HG02884 (cell line): Measurements from ENCODE around the gene CDH23.

Source experiments
- ATAC-seq: cut with Tn5 transposase; IDR thresholded peaks from one replicate; pipeline ENCODE4 v1.9.1; 2021; ENCODE audit warnings: mild to moderate bottlenecking, moderate library complexity; ENCODE audit not compliant: unreplicated experiment

The CDH23 gene

DNA sequence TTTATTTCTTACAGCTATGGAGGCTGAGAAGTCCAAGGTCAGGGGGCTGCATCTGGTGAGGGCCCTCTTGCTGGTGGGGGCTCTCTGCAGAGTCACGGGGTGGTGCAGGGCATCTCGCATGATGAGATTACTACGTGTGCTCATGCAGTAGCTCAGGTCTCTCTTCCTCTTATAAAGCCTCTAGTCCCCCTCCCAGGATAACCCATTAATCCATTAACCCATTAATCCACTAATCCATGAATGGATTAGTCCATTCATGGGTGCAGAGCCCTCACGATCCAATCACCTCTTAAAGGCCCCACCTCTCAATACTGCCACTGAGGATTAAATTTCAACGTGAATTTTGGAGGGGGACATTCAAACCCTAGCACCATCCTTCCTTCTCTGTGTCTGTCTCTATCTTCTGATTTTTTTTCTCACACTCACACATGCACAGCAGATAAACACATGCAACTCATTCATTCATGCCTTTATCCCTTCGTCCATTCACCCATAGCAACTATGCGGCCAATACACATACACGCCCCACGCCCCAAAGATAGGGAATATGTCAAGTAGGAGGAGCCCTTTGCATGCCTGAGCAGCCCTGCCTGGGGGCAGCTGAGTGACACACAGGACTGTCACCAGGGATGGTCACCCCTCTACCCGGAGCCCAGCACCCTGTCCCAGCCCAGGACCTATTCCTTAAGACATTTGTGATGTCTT, 236.3 kb downstream of the CDH23 start:
- ATAC-seq, result no peak

- ATAC-seq, result no peak
Measured at GRCh38 chr10:71633920-71634319, 237.2 kb downstream of the CDH23 start.

DNA sequence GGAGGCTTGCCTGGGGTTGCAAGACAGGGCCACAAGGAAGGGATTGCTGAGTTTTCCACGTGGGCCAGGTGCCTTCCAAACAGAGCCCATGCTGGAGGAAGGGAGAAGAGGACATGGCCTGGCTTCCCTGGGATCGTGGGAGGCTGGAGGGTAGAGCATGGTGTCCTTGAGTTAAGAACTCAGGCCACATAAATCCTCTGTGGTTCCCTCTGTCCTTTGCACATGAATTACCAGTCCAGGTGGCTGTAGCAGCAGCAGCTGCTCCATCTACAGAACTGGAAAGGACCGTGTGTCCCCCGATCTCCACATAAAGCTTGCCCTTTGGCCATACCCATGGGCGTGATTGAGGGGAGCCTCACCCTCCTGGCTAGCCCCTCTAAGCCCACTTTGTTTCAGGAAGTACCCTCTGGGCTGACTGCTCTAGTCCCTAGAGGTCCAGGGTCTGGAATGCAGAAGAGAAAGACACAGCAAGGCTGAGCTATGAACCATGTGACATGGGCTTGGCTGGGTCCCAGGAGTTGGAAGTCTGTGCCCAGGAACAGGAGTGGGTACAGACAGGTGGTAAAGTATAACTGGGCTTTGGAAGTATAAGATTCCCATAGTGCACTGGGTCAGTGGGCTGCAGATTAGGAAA, 237.9 kb downstream of the CDH23 start:
- ATAC-seq, result no peak

- ATAC-seq, result no peak
Measured at GRCh38 chr10:71635251-71635866, 238.6 kb downstream of the CDH23 start.

GRCh38 chr10:71635867-71636266, 239.1 kb downstream of the CDH23 start:
- ATAC-seq, result no peak

- ATAC-seq, result no peak
Measured at GRCh38 chr10:71636588-71636987, 239.9 kb downstream of the CDH23 start.

- no peak for ATAC-seq
Measured at GRCh38 chr10:71637305-71637704, 240.6 kb downstream of the CDH23 start.

- ATAC-seq, result no peak
Measured at GRCh38 chr10:71638064-71638821, 241.5 kb downstream of the CDH23 start.

DNA sequence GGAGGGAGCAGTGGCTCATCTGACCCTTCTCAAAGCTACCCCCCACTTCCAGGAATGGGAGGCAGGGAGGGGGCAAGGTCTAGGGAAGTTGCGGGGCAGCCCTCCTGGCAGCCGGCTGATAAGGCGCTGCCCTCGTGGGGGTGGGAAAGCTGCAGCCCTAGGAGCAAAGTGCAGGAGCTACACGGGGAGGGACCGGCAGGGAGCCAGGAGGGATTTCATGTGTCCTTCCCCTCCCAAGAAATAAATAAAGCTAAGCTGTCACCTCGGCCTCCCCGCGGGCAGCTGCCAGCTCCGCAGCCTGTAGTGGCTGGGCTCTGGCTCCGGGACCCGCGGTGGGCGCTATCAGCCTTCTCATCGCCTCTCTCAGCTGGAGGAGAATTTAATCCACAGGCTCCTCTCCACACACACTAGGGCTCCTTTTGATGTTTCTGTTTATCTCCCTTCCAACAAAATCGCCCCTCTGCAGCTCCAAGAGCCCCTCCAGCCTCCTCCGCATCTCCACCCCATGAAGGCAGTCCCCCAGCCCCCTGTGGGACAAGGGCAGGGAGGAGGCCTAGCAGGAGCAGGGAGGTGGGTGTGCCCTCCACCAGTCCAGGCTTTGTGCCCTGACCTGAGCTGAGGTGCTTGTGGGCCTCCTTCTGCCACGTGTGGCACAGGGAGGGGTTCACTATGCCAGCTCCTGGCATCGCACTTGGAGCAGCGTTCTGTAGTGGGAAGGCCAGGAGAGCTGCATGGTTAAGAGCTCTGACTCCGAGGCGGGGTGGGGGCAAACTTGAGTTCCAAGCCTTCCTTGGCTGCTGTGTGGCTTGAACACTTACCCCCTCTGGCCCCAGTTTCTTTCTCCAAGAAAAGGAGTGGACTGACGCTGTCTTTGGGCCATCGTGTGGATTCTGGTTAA, 242.4 kb downstream of the CDH23 start:
- ATAC-seq, result no peak

- no peak for ATAC-seq
Measured at GRCh38 chr10:71640607-71641006, 243.9 kb downstream of the CDH23 start.

- ATAC-seq, result no peak
Measured at GRCh38 chr10:71641449-71641848, 244.7 kb downstream of the CDH23 start.

DNA sequence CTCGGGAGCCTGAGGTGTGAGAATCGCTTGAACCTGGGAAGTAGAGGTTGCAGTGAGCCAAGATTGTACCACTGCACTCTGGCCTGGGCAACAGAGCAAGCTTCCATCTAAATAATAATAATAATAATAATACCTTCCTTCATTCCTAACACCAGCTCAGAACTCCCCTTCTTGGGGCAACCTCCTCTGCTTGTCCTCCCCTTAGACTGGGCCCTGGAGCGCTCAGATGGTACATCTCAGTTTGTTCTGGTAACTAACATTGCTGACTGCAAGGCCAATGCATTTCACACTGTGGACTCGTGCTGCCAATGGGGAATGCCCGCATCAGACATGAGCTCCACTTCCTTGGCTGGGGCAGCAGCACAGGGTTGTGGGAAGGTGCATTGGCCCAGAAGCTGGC, 245.3 kb downstream of the CDH23 start:
- no peak for ATAC-seq

- no peak for ATAC-seq
Measured at GRCh38 chr10:71643904-71644303, 247.2 kb downstream of the CDH23 start.

- ATAC-seq, result no peak
Measured at GRCh38 chr10:71644307-71645180, 247.8 kb downstream of the CDH23 start.

DNA sequence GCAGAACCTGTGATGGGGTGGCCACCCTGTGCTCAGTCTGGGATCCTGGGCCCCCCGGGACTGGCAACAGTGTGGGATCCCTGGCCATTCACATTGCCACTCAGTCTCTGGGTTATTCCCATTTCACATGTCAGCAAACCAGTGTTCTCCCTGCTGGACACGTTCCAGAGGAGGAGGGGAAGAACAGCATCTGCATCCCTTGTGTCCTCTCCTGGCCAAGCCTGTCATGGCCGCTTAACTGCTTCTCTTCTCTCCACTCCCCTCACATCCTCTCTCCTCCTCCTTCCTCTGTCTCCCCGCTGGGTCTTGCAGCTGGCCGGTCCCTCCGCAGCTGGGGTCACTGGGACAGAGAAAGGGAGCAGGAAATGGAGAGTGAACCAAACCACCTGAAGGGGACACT, 248.5 kb downstream of the CDH23 start:
- no peak for ATAC-seq

DNA sequence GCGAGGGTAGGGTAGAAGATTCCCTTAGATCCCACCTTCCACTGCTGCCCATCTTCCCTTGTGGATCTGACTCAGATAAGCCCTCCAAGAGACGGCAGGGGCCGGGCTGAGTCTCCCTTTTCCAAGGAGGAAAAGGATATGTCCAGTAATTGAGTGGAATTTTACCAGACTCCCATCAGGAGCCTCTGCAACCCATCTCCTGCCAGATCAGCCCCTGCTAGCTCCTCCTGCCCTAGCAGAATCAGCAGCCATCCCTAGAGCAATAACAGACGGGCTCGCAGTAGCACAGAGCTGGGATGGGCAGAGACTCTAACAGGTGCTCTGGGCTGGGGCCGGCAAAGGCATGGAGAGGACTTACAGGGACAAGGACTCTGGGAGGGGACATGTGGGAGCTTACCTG, 249.3 kb downstream of the CDH23 start:
- no peak for ATAC-seq

GRCh38 chr10:71646592-71647292, 250.0 kb downstream of the CDH23 start:
- ATAC-seq, result no peak

DNA sequence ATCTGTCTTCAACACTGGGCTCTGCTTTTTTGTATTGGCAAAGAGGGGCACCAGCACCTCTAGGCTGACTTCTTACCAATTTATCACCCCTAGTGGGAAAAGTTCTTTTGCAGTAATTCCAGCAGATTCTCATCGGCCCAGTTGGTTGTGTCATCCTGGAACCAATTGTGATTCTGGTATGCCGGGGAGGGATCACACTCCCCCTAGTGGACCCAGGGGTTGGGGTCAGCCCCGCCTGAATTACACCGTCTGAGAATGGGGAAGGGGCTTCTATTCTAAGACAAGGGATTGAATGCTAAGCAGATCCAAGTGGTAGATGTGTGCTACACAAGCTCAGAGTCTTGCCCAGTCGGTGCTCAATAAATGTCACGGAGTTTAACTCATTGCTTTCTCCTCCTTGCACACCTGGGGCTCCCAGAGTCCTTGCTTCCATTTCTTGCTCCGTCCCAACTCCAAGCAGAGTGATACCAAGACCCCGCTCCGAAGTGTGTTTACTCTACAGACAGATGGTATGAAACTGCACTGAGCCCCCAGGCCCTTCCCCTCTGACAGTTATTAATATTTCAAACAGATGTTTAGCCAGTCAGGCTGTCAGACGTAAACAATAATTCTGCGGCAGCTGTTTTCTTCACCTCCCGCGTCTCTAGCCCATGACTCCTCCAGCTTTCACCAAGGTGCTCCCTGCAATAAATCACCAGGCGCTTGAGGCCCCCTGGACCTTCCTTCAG, 251.0 kb downstream of the CDH23 start:
- no peak for ATAC-seq
